ENCODE measurements around the gene TXNDC8. TPM values are rescaled to one million over a fixed set of nuclear protein-coding genes. Genes with fewer than 3 reads are reported as not detected.

Gene TXNDC8
- total and polyA plus RNA-seq, 2 experiments from 2014 or later, result not detected

DNA sequence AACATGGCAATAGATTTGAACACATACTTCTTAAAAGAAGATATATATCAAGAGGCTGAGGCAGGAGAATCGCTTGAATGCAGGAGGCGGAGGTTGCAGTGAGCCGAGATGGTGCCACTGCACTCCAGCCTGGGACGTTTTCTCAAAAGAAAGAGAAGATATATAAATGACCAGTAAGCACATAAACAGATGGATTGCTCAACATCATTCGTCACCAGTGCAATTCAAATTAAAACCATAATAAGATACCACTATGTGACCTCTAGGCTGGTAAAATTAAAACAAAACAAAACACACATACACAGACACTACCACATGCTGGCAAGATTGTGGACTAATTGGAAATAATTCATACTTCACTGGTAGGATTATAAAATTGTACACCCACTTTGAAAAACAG, 76.0 kb downstream of the TXNDC8 start:
- TF ChIP-seq, protein P1, sequence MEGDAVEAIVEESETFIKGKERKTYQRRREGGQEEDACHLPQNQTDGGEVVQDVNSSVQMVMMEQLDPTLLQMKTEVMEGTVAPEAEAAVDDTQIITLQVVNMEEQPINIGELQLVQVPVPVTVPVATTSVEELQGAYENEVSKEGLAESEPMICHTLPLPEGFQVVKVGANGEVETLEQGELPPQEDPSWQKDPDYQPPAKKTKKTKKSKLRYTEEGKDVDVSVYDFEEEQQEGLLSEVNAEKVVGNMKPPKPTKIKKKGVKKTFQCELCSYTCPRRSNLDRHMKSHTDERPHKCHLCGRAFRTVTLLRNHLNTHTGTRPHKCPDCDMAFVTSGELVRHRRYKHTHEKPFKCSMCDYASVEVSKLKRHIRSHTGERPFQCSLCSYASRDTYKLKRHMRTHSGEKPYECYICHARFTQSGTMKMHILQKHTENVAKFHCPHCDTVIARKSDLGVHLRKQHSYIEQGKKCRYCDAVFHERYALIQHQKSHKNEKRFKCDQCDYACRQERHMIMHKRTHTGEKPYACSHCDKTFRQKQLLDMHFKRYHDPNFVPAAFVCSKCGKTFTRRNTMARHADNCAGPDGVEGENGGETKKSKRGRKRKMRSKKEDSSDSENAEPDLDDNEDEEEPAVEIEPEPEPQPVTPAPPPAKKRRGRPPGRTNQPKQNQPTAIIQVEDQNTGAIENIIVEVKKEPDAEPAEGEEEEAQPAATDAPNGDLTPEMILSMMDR (IDR thresholded peaks at IDR 0.05; ENCODE audit: low read depth, low read length), result no peak
- no peaks in the 10 kb centered on the region for H3K36me3 ChIP-seq
- H3K9me3 ChIP-seq (ENCODE audit: low read depth), result no peaks in the 10 kb centered on the region
- H3K4me3 ChIP-seq, result no peak overlapping the region
- no peak for DNase-seq (ENCODE audit: low read depth in 1 of 2, low spot score in 1 of 2)
- no peaks in the 10 kb centered on the region for H3K27me3 ChIP-seq
- peaks cover 20% of the 10 kb centered on the region for H3K4me1 ChIP-seq (ENCODE audit: low read depth)
- no peak overlapping the region for H3K27ac ChIP-seq

DNA sequence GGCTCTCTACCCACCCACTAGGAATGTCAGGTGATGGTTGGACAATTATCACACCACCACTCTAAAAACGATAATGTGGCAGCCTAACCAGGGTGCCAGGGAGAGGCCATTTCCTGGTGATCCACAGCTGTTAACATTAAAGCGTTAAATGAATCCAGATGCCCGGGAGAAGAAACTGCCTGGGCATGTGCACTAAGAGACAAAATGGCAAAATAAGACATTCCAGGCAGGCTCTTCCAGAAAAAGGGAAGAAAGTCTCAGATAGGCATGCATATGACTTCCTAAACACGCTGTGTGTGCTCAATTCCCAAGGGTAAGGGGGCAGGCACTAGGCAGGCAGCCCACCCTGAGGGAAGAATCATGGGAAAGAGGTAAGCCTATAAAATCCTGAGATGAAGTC, 76.8 kb downstream of the TXNDC8 start:
- TF ChIP-seq, protein P1 (IDR thresholded peaks at IDR 0.05; ENCODE audit: low read depth, low read length), result no peak
- Histone ChIP-seq H3K27ac (no peak overlapping the region), H3K4me3 (no peak overlapping the region), H3K36me3 (no peaks in the 10 kb centered on the region), H3K9me3 (ENCODE audit: low read depth) (no peaks in the 10 kb centered on the region), H3K27me3 (no peaks in the 10 kb centered on the region), H3K4me1 (ENCODE audit: low read depth) (peaks cover 20% of the 10 kb centered on the region)
- DNase-seq (ENCODE audit: low read depth in 1 of 2, low spot score in 1 of 2), result no peak

DNA sequence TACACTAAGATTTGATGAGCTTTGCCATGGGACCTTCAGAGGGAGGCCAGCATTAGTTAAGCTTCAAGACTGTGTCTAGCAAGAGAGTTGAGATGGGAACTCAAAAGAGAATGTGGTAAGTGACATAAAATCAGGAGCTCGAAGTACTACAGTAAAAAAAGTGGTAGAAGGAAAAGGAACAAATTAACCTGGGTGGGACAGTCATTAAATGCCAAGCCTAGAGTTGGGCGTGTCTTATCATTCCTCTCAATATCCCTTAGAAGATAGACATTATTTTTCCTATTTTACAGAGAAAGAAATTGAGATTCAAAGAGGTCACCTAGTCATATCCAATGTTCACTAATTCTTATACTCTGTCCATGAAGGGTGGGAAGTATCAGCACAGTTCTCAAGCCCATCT, 78.1 kb downstream of the TXNDC8 start:
- peaks cover 24% of the 10 kb centered on the region for H3K4me1 ChIP-seq (ENCODE audit: low read depth)
- no peak overlapping the region for H3K4me3 ChIP-seq
- H3K27ac ChIP-seq, result no peak overlapping the region
- H3K27me3 ChIP-seq, result no peaks in the 10 kb centered on the region
- H3K36me3 ChIP-seq, result no peaks in the 10 kb centered on the region
- TF ChIP-seq, protein P1 (IDR thresholded peaks at IDR 0.05; ENCODE audit: low read depth, low read length), result no peak
- H3K9me3 ChIP-seq (ENCODE audit: low read depth), result no peaks in the 10 kb centered on the region
- no peak for DNase-seq (ENCODE audit: low read depth in 1 of 2, low spot score in 1 of 2)

DNA sequence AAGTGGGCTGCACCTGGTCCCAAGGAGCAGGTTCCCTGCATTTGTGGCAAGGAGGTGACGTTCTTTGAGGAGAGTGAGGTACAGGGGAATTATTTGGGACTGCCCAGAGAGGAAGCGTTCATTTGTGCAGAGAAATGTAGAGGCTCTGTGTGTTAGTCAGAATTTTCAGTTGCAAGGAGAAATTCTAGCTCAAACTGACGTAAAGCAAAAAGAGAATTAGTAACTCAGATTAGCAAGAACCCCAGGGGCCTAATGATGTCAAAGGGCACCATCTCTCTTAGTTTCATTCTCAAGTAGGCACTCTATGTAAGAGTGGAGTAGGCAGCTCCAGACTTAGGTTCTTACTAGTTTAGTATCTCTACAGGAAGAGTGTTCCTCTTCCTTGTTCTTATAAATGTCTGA, 79.0 kb downstream of the TXNDC8 start:
- TF ChIP-seq, protein P1 (IDR thresholded peaks at IDR 0.05; ENCODE audit: low read depth, low read length), result no peak
- H3K4me1 ChIP-seq (ENCODE audit: low read depth), result peaks cover 27% of the 10 kb centered on the region
- H3K36me3 ChIP-seq, result no peaks in the 10 kb centered on the region
- no peaks in the 10 kb centered on the region for H3K27me3 ChIP-seq
- no peak for DNase-seq (ENCODE audit: low read depth in 1 of 2, low spot score in 1 of 2)
- no peak overlapping the region for H3K4me3 ChIP-seq
- H3K27ac ChIP-seq, result no peak overlapping the region
- H3K9me3 ChIP-seq (ENCODE audit: low read depth), result no peaks in the 10 kb centered on the region

DNA sequence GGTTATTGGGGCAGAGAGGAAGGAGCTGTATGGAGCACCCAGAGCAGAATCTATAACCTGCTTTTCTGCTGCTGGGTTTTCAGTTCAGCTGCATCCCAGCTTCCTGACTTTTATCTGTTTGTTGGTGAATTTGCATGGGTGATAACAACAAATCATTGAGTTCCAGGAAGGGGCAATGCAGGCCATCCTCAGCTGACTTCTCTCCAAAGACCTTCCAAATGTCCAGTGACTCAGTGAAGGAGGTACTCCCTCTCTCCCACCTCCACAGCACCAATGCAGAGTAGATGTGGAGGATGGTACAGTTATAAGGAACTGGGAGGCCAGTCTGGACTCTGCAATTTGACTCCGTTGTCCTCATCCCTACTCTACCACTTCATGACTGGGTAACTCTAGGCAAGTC, 79.7 kb downstream of the TXNDC8 start:
- DNase-seq (ENCODE audit: low read depth in 1 of 2, low spot score in 1 of 2), result no peak
- TF ChIP-seq, protein P1 (IDR thresholded peaks at IDR 0.05; ENCODE audit: low read depth, low read length), result no peak
- no peaks in the 10 kb centered on the region for H3K9me3 ChIP-seq (ENCODE audit: low read depth)
- H3K4me3 ChIP-seq, result no peak overlapping the region
- peak overlapping the region; percentile 85 for H3K27ac ChIP-seq
- no peaks in the 10 kb centered on the region for H3K36me3 ChIP-seq
- H3K27me3 ChIP-seq, result no peaks in the 10 kb centered on the region
- peaks cover 27% of the 10 kb centered on the region for H3K4me1 ChIP-seq (ENCODE audit: low read depth)

All from cardiac muscle cell (in vitro differentiated cells and primary cell).